Fibroblast of villous mesenchyme (primary cell): Measurements from ENCODE around the gene CDSN. TPM values are rescaled to one million over a fixed set of nuclear protein-coding genes. Genes with fewer than 3 reads are reported as not detected.
A peak's percentile ranks its signal among the peaks of the same experiment; 100 is the strongest.

ENCODE experiments used
- DNase-seq: peaks from one replicate; pipeline ENCODE4 v3.0.0-alpha.2; 2010; ENCODE audit warnings: low read depth
- H3K4me3 ChIP-seq: 2 replicates; pipeline ENCODE4 v1.5.1; 2011; ENCODE audit warnings: low read depth, mild to moderate bottlenecking, low read length
- CTCF ChIP-seq: IDR thresholded peaks from 2 replicates; pipeline ENCODE4 v1.5.1; 2012; ENCODE audit warnings: low read depth, mild to moderate bottlenecking, low read length; ENCODE audit not compliant: insufficient read depth
- total RNA-seq: library from RNA; depleted of rRNA; stranded (reverse); fragments of >200 nt; gene quantifications from 2 replicates; pipeline ENCODE4 v1.2.3, GENCODE V29; 2012

Gene CDSN
- total RNA-seq, 1 donor: not detected

GRCh38 chr6:31115941-31116560 lies 4.2 kb downstream of the CDSN start:
- H3K4me3 ChIP-seq: no peak overlapping the region
- no peak for TF ChIP-seq CTCF

GRCh38 chr6:31114970-31115849 lies 5.0 kb downstream of the CDSN start:
- H3K4me3 ChIP-seq: peak overlapping the region; percentile 42
- peak; percentile 57 for DNase-seq
- peak; percentile 52 for TF ChIP-seq CTCF

More at GRCh38 chr6:31115941-31116560, 4.2 kb downstream of the CDSN start:
- DNase-seq: no peak

GRCh38 chr6:31114541-31114878 lies 5.7 kb downstream of the CDSN start, which contains the start of gene PSORS1C1:
TSS of gene PSORS1C1 (plus strand) at chr6:31114800. CDS start at chr6:31129633, 14,833 bp downstream.
- peak; percentile 90 for DNase-seq
- H3K4me3 ChIP-seq: peak within 1 kb of the TSS; percentile 42
- TF ChIP-seq CTCF: no peak

GRCh38 chr6:31113861-31114540 lies 6.2 kb downstream of the CDSN start:
- no peak overlapping the region for H3K4me3 ChIP-seq
- DNase-seq: no peak
- TF ChIP-seq CTCF: no peak

- TF ChIP-seq CTCF: no peak
- no peak within 1 kb of the TSS for H3K4me3 ChIP-seq
- DNase-seq: no peak
Measured at GRCh38 chr6:31112478-31112877, 7.8 kb downstream of the CDSN start, which contains the start of gene C6orf15. TSS of gene C6orf15 (minus strand) at chr6:31112575. CDS start at chr6:31112555, 20 bp downstream.

GRCh38 chr6:31111712-31112111 lies 8.5 kb downstream of the CDSN start:
- no peak for TF ChIP-seq CTCF
- no peak for DNase-seq
- H3K4me3 ChIP-seq: no peak overlapping the region
